HG02571 (cell line): ENCODE results near the gene CACNG7.
"Not testable (repeated sequence)": the region's sequence is repeated elsewhere in the genome, so short reads cannot be mapped to it uniquely, and the experiment has no call there.

Experiments used
- ATAC-seq: cut with Tn5 transposase; IDR thresholded peaks from one replicate; pipeline ENCODE4 v1.9.1; 2021; ENCODE audit warnings: mild to moderate bottlenecking, moderate library complexity; ENCODE audit not compliant: unreplicated experiment

Gene CACNG7

DNA sequence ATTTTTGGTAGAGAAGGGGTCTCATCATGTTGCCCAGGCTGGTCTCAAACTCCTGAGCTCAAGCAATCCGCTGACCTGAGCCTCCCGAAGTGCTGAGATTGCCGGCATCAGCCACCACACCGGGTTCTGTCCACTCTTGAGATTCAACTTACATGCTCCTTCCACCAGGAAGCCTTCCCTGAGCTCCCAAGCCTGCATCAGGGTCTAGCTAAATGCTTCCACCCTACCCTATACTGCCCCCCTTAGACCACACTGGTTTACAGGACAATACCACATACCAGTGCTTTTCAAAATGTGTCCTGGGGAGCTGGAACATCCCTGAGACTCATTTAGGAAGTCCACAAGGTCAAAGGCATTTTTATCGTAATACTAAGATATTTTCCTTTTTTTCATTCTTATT lies 38.5 kb downstream of the CACNG7 start:
- ATAC-seq = no peak

DNA sequence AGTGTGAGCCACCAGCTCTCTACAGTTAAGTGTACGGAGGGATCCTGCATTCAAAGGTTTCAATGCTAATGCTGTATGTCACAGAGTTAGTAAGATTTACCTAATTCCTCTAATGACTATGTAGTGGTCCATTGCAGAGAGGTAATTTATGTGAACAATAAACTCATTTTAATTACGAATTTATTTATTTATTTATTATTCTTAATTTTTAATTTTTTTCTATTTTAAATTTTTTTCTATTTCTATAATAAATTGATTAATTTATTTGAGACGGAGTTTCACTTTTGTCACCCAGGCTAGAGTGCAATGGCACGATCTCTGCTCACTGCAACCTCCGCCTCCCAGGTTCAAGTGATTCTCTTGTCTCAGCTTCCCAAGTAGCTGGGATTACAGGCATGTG lies 39.5 kb downstream of the CACNG7 start:
- ATAC-seq = not testable (repeated sequence)

DNA sequence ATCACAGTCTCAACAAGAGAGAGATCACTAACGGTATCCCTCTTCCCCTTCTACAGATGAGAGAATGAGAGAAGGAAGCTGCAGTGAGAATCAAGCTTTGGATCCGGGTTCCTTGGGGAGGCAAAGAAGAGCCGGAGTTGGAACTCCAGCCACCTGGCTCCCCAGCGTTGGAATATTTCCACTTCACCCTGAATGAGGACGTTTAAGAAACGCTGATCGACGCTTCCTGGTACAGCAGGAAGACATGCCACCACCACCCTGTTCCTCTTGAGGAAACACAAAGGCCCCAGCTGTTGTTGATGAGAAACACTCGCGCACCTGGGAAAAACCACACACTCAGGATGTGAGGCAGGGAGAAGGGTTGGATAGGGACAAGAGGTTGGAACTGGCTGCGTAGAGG lies 42.4 kb downstream of the CACNG7 start:
- ATAC-seq = no peak

DNA sequence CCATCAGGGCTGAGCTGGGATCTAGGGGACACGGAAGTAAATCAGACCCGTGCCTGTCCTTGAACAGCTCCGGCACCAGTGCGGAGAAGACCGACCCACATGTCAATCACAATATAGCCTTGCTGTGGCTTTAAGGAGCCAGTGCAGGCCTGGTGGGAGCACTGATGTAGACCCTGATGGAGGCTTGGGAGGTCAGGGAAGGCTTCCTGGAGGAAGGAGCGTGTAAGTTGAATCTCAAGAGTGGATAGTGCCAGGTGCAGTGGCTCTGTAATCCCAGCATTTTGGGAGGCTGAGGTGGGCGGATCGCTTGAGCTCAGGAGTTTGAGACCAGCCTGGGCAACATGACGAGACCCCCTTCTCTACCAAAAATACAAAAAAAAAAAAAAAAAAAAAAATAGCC lies 42.9 kb downstream of the CACNG7 start:
- ATAC-seq = no peak

DNA sequence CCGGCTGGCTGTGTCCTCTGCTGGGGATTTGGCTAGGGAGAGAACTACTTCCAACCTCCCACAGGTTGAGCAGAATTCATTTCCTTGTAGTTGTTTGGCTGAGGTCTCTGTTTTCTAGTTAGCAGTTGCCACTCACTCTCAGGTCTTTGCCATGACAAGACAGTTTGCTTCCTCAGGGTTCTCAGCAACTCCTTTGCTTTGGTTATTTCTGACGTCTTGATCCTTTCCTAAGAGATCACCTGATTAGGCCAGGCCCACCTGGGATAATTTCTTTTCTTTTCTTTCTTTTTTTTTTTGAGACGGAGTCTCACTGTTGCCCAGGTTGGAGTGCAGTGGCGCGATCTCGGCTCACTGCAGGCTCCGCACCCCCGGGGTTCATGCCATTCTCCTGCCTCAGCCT lies 44.3 kb downstream of the CACNG7 start:
- ATAC-seq = no peak

DNA sequence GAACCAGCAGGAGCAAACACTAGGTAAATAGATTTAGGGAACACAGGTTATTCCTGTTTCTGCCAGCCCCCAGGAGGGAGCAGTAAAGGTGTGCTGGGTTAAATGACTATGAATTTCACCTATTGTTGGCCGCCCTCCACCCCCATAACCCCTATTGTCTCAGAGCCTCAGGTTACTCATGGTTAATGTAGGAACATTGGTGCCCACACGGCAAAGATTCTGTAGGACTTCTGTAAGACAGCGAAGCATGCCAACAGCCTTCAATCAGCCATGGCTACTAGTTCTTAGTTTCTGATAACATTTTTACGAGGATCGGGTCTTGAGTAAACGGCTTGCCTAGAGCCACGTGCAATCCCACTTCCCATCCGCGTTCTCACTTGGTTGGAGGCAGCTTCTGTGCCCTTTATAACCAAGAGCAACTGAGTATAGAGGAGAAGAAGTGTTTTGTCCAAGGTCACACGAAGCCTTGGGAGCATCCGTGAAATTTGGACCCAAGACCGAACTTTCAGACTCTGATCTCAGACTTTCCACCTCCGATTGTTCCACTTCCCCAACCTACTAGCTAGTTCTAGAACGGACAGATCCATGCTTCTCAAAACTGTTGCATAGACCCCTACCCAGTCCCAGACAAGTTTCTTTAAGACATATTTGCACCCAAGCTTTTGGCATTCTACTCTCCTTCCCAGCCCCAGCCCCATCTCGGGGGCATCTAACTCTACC lies 48.5 kb downstream of the CACNG7 start:
- ATAC-seq = no peak

DNA sequence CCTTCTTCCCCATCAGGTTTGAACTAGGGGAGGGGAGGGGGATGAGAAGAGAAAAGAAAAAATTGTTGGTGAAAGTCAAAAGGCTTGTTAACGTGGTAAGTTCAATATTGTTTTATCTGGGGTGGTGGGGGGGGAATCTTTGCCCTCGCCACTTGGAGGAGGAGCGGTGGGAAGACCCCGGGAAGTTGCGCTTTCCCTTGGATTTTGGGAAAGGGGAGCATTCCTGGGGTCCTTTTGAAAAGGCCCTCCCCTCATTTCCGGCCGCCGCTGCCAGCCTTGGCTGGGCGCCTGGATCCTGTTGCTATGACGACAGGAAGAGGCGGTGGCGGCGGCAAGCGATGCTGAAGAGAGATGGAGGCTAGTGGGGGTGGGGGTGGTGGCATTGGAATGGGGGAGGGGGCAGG lies 49.1 kb downstream of the CACNG7 start:
- no peak for ATAC-seq

DNA sequence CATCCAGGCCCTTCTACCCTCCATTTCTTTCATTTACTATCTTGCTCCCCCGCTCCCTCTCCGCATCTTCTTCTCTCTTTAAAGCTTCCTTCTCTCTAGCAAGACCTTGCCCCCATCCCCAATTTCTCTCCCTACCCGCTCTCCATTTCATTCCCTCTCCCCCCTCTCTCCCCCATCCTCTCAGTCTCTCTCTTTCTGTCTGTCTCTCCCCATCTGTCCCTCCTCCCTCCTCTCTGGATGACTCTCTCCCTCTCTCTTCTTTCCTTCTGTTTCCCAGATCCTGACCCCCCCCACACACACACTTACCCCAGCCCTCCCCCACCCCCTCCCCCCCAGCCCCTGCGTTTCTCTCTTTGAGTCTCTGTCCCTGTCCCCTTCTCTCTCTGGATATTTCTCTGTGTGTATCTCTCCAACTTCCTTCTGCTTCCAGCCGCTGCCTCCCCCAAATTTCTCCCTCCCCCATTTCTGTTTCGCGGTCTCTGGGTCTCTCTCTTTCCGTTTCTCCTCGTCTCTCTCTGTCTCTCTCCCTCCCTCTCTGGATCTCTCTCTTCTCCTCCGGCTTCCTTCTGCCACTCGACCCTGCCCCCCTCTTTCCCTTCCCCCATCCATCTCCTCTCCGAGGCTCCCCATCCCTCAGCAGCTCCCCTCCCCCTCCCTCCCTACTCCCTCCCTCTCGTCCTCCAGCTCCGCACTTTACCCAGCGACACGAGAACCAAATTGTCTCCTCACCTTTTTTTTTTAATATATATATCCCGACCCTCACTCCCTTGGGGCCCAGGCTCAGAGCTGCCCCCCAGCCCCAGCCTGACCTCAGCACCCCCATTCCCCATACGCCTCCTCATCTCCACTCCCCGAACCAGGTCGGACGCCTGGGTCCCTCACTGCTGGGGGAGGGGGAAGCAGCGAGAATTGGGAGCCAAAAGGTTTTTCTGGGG lies 50.0 kb downstream of the CACNG7 start:
- no peak for ATAC-seq

DNA sequence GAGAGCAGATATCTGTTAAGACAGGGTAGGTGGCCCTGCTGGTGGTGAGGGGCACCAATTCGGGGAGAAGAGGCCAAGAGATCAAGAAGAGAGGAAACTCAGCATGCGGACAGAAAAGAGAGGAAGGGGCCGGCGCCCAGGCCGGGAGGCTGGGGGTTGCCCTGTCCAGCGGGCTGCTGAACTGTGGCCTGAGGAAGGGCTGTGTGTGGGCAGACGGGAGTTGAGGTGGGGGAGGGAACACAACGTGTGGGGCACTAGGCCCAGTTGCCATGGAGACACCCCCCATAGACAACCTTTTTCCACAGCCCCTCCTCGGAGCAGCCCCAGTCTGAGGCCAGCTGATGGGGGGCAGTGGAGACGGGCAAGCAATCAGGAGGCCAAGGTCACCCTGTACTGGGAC lies 51.1 kb downstream of the CACNG7 start:
- ATAC-seq = no peak

DNA sequence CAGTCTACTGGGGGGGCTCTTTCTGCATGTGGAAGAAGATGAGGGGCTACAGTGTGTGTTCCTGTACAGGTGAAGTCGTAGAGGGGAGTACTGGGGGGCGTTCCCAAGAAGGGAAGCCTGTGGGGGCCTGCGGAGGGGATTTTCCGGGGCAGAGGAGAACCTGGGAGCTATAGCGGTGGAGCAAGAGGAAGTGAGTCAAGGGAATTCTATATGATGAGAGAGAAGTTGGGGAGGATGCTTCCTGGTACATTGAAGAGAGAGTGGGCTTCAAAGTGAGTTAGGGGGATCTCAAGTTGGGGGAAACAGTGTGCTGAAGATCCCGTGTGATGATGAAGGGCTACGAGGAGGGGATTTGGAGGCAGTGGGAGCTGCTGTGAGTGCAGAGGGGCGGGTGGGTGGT lies 51.8 kb downstream of the CACNG7 start:
- no peak for ATAC-seq

DNA sequence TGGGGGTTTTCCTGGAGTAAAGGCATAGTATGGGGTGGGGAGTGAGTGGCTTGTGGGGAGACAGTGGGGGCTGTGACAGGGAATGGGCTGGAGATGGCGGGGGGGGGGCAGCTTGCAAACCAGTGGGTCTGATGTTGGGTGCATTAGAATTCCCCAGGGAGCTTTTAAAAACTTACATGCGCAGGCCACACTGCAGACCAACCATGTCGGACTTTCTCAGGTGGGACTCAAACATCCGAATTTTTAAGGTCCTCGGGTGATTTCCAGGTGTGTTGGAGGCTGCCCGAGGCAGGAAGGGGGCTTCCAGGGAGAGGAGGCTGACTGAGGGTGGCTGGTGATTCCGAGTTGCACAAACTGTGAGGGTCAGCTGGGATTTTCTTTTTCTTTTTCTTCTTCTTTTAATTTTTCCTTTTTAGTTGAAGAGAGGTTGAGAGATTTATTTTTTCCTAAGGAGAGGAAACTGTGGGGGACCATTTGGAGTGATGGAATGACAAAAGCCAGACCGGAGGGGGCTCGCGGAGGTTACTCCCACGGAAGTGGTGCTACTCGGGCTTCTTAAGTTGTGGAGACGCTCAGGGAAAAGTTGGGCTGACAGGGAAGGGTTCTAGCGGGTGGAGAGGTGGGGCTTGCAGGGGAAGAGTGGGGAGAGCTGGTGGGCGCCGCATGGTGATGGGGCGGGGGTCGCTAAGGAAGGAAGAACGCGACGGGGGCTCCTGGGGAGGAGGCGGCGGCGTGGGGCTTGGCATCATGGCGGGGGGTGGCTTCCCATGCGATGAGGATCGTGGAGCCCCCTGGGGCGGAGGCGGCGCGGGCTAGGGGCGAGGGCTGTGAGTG lies 52.7 kb downstream of the CACNG7 start:
- no peak for ATAC-seq

DNA sequence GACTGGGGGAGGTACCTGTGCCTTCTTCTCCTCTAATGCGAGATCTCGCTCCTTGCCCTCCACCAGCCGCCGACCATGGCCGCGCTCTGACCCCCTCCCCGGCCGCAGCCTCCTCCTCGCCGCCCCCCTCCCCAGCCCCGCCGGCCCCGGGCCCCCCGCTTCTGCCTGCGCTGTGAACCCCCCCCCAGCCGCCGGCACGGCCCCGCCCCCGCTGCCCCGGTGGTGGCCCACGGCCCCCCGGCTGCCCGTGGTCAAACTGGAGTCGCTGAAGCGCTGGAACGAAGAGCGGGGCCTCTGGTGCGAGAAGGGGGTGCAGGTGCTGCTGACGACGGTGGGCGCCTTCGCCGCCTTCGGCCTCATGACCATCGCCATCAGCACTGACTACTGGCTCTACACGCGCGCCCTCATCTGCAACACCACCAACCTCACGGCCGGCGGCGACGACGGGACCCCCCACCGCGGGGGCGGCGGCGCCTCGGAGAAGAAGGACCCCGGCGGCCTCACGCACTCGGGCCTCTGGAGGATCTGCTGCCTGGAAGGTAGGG lies 53.9 kb downstream of the CACNG7 start, which contains the start of gene CACNG8:
Gene CACNG8 (plus strand): TSS at position 51 of the 545 bp plus-strand sequence.
- no peak for ATAC-seq

DNA sequence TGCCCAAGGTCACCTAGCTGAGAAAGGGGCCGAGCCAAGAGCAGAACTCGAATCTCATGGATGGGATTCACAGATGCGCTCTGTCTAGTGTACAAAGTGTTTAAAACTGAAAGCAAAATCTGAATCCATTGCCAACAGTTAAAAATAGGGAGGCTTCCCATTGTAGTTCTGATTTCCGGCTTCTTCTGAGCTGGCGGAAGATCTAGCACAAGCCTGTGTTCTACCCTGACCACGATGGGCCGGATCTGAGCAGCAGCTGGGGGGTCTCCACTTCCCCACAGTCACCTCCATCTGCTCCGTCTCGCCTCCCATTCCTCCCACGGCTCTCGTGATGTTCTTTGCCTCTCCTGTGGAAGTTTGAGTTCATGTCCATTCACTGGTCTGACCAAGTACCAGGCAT lies 56.0 kb downstream of the CACNG7 start:
- ATAC-seq = no peak

DNA sequence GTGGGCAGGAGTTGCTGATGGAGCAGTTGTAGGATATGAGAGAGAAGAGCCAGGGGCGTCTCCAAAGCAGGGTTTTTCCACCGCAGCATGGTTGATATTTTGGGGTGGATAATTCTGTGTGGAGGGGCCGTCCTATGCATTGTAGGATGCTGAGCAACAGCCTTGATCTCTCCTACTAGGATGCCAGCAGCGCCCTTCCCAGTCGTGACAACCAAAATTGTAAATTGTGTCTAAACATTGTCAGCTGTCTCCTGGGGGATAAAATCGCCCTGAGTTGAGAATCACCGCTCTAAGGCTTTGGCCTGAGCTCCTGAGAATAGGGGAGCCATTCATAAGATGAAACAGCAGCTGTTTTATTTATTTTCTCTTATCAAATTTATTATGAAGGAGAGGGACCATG lies 57.9 kb downstream of the CACNG7 start:
- no peak for ATAC-seq

DNA sequence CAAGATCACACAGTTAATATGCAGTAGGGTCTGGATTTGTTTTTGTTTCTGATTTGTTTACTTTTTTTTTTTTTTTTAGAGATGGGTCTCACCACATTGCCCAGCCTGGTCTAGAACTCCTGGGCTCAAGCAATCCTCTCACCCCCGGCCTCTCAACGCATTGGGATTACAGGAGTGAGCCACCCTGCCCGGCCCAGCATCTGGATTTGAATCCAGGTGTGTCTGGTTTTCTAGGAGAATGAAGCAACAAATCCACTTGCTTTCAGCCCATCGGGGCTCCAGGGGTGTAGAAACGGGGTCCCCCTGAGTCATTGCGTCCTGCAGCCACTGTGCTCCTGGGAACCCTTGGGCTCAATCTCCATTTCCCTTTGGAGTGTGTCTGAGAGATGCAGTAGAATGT lies 60.3 kb downstream of the CACNG7 start:
- ATAC-seq = no peak

DNA sequence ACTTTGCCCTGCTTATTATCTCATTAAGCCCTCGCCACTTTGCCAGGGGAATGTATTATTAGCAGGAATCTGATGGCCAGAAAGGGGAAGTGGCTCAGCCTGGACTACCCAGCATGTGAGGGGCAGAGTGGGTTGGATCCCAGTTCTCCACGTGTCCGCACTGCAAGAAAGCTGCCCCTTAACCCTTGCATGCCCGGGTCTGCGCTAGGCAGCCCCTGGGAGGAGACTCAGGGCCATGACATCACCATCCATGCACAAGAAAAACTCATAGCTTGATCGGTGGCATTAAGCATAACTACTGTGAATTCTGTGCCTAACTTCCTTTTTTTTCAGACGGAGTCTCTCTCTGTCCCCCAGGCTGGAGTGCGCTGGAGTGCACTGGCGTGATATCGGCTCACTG lies 62.6 kb downstream of the CACNG7 start:
- ATAC-seq = no peak

DNA sequence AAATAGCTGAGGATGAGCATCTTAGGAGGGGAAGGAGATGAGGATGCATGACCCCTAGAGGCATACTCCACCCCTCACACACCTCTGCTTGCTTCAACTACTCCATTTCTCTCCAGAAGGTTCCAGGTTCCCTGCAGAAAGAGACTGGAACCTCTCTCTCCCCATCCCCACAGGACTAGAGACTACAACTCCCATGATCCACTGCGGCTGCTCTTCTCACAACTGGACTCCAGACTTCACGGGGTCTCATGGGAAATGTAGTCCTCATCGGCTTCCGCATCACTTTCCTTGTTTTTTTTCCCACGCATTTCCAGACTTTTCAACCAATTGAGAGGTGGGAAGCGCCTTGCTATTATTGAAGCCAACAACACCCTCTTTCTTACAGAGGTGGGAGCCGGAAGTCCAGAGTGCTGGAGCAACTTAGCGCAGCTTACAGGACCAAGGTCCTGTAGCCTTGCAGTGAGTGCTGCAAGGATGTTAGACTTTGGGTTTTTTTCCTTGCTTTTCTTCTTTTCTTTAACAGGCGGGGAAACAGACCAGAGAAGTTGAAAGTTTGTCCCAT lies 68.4 kb downstream of the CACNG7 start:
- ATAC-seq = no peak

DNA sequence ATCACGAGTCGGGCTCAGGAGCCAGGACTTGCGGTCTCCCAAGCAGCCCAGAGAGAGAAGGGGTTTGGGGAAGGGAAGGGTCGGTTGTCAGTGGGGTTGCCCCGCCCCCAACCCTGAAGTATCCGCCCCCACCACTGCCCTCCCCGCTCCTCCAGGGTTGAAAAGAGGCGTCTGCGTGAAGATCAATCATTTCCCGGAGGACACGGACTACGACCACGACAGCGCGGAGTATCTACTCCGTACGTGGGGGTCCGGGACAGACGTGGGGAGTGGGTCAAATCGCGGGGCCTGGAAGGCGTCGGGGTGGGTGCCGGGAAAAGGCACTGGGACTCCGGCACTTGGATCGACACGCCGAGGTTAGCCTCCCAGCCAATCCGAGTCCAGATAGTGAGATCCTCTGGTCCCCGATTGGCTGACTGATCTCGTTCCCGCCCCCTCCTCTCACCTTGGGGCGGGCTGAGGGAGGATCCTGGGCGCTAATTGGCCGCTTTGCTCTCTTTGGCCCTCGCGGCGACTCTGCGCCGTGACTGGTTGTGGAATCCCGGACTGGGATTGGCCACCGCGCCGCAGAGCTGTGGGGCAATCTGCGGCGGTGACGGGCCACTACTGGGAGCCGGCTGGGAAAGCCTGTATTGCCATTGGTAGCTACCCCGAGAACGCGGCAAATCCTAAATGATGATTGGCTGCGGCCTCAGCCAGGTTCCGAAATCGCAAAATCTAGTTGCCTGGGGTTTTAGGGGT lies 69.1 kb downstream of the CACNG7 start:
- no peak for ATAC-seq

DNA sequence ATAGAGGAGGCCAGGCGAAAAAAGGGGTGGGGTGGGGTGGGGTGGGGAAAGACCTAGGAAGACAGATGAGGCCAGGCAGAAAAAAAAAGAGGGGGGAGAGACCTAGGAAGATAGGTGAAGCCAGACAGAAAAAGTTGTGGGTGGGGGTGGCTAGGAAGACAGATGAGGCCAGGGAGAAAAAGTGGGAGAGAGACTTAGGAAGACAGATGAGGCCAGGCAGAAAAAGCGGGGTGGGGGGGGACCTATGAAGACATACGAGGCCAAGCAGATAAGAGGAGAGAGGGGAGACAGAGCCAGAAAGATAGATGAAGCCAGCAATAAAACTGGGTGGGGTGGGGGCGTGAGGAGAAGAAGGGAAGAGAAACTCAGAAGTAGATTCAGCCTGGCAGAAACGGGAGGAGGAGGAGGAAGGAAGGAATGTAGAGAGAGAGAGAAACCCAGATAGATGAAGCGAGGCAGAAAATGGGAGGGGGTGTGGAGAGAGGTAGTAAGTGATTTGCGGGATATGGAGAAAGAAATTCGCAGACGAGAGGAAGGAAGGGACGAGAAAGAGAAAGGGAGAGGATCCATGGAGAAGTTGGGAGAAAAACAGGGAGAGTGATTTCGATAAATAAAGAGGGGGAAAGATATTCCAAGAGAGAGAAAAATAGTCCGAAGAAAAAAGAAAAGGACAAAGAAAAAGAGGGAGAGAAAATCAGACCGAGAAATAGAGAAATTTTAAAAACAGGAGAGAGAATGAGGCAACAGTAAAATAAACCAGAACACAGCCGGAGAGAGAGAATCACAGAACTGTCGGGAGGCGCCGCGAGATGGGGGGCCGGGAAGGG lies 70.1 kb downstream of the CACNG7 start:
- no peak for ATAC-seq
